Measurements from ENCODE around the gene CSTF2.
"Not testable (repeated sequence)": the region's sequence is repeated elsewhere in the genome, so short reads cannot be mapped to it uniquely, and the experiment has no call there.

The CSTF2 gene

GRCh38 chrX:100819837-100820666 lies at the start of gene CSTF2:
TSS of gene CSTF2 (plus strand) at chrX:100820391. CDS start at chrX:100820417, 26 bp downstream.
- DNase-seq = peak; percentile 76

GRCh38 chrX:100796371-100796770 lies 23.8 kb upstream of the CSTF2 start:
- not testable (repeated sequence) for DNase-seq

GRCh38 chrX:100797359-100797758 lies 22.8 kb upstream of the CSTF2 start:
- DNase-seq = no peak

GRCh38 chrX:100798484-100799214 lies 21.5 kb upstream of the CSTF2 start:
- no peak for DNase-seq

GRCh38 chrX:100802843-100803242 lies 17.3 kb upstream of the CSTF2 start:
- no peak for DNase-seq

- DNase-seq = no peak
These were observed 15.4 kb upstream of the CSTF2 start for GRCh38 chrX:100804780-100805179.

GRCh38 chrX:100808265-100808664 lies 11.9 kb upstream of the CSTF2 start:
- not testable (repeated sequence) for DNase-seq

- no peak for DNase-seq
These were observed 7.7 kb upstream of the CSTF2 start for GRCh38 chrX:100812216-100813158.

GRCh38 chrX:100817340-100817739 lies 2.9 kb upstream of the CSTF2 start:
- DNase-seq = no peak

GRCh38 chrX:100819534-100819836 lies 706 bp upstream of the CSTF2 start:
- DNase-seq = no peak

- peak; percentile 0 for DNase-seq
These were observed 9.5 kb downstream of the CSTF2 start for GRCh38 chrX:100829730-100830129.

- DNase-seq = no peak
These were observed 10.0 kb downstream of the CSTF2 start for GRCh38 chrX:100830143-100830542.

- DNase-seq = no peak
These were observed 10.4 kb downstream of the CSTF2 start for GRCh38 chrX:100830547-100830946.

- no peak for DNase-seq
These were observed 11.2 kb downstream of the CSTF2 start for GRCh38 chrX:100831219-100831946.

GRCh38 chrX:100850317-100850716 lies 30.1 kb downstream of the CSTF2 start:
- no peak for DNase-seq

- no peak for DNase-seq
These were observed 32.6 kb downstream of the CSTF2 start for GRCh38 chrX:100852810-100853209.

GRCh38 chrX:100863326-100863864 lies 43.2 kb downstream of the CSTF2 start:
- no peak for DNase-seq

GRCh38 chrX:100864657-100865391 lies 44.6 kb downstream of the CSTF2 start:
- DNase-seq = peak; percentile 1

GRCh38 chrX:100868273-100868672 lies 48.1 kb downstream of the CSTF2 start:
- no peak for DNase-seq

GRCh38 chrX:100870527-100870926 lies 50.3 kb downstream of the CSTF2 start:
- DNase-seq = no peak

Measured in fibroblast of skin of right quadriceps (primary cell).